HG03097 (cell line): Measurements from ENCODE around the gene HOOK2.
"Not testable (repeated sequence)": the region's sequence is repeated elsewhere in the genome, so short reads cannot be mapped to it uniquely, and the experiment has no call there.

Experiments
- ATAC-seq: cut with Tn5 transposase; IDR thresholded peaks from one replicate; pipeline ENCODE4 v1.9.1; 2021; ENCODE audit not compliant: unreplicated experiment, low FRiP score

Gene HOOK2

DNA sequence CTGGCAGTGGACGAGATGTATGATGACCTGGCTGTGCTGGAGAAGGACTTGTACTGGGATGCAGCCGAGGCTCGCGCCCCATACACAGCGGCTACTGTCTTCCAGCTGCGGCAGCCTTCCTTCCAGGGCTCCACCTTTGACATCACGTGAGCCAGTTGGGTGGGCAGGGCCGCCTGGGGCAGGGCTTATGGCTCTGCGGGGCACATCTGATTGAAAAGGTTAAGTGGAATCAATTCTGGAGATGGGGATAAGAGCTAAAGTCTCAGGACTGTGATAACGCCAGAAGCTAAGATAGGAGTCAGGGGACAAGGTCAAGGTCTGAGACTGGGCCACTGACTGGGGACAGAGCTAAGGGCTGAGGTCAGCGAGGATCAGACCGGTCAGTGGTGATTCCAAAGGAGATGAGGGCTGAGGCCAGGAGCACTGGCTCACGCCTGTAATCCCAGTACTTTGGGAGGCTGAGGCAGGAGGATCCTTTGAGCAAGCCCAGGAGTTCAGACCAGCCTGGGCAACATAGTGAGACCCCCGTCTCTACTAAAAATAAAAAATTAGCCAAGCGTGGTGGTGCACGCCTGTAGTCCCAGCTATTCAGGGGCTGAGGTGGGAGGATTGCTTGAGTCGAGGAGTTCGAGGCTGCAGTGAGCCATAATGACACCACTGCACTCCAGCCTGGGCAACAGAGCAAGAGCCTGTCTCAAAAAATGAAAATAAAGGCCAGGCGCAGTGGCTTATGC is 19.0 kb downstream of the HOOK2 start:
- ATAC-seq: no peak

DNA sequence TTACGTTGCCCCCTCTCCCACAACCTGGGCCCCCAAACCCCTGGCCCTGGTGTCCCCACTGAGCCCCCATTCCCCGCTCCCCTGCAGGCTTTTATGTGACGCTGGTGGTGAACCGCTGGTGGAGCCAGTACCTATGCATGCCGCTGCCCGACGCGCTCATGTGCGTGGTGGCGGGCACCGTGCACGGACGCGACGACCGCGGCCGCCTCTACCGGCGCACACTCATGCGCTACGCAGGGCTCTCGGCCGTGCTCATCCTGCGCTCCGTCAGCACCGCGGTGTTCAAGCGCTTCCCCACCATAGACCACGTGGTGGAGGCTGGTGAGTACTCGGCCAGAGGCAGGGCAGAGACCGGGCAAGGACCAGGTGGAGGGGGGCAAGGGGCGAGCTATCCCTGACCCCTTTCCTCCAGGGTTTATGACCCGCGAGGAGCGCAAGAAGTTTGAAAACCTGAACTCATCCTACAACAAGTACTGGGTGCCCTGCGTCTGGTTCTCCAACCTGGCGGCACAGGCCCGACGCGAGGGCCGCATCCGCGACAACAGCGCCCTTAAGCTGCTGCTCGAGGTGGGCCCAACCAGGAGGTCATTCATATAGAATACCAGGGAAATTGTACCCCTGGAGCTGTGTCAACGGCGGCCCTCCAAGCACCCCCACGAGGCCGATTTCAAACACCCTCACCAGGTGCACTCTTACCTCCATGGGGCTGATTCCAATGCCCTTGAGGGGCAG is 20.7 kb downstream of the HOOK2 start:
- no peak for ATAC-seq

DNA sequence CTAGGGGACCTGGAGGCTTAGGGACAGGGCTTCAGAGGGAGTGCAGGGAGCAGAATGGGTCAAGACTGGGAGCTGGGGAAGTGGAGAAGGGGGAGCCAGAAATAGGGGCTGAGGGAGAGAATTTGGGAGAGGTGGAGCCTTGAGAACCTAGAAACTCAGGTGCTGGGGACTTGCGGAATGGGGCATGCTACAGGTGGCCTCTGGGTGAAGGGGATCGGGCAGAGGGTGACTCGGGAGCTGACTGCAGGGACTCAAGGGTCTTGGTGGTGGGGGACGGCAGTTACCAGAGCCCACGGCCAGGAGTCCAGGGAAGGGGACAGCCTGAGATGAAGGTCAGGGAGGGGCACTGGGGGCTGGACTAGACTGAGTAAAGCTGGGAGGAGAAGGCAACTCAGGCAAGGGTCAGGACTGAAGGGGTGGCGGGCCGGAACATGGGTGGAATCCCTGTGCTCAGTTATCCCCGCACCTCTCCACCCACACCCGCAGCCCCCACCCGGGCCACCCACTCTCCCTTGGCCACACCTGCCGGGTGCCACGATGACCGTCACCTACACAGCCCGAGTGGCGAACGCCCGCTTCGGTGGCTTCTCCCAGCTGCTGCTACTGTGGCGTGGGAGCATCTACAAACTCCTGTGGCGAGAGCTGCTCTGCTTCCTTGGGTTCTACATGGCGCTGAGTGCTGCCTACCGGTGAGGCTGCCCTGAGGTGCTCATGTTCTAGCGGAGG is 23.1 kb downstream of the HOOK2 start:
- ATAC-seq: no peak

DNA sequence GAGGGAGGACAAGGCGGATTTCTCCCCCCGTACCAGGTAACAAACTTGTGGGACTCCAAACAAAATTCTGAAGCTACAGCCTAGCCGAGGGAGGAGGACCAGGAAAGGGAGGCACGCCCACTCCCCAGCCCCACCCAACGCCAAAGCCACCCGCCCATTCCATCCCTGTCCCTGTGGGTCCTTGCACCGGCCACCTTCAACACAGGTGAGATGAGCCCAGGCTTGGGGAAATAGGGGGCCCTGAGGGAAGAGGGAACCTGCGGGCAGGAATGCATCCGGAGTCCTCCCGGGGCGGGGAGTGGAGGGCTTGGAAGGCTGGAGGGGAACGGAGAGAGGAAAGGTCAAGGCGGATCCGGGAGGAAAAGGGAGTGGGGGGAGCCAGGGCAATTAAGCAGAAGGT is 23.7 kb downstream of the HOOK2 start, which contains the start of gene BEST2:
TSS of gene BEST2 (plus strand) at position 157 of the 400 bp plus-strand sequence. CDS start 802 bp downstream, outside the sequence.
- no peak for ATAC-seq

DNA sequence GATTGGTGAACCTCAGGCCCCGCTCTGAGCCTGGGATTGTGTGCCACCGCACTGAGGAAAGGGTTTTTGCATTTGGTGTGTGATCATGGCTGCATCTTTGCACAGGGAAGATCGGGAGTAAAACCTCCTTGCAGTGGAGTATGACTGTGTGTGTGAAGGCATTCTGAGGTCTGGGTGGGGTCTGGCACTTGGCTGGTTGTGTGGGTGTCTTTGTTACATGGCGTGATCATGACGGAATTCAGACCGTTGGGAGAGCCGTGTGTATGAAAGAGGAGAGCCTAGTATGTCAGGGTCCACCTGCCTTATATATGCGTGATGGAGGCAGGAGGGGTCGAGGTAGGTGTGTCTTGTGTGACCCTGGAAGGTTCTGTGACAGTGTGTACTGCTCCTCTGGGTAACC is 24.5 kb downstream of the HOOK2 start:
- ATAC-seq: no peak

DNA sequence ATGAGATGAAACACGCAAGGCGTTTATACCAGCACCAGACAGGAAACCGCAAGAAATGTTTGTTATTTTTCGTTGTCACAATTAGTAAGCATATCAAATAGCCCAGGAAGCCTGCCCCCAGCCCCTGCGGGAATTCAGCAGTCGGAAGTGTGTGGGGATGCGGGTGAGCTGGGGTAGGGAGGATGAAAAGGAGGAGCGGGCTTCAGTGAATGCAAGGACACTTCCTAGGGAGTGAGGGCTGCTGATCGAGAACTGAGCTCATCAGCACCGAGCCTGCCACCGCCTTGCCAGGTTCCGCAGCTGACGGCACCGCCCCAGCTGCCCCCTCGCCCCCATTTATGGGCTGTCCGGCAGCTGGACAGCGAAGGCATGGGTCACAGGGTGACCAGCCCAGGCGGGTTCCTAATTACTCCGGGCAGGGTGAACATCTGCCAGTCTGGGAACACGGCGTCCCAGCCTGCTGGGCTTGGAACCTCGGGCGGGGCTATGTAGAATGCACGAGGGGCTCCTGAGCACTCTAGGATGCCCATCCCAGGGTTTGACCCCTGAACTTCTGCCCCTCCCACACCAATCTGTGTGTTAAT is 25.3 kb downstream of the HOOK2 start:
- no peak for ATAC-seq

DNA sequence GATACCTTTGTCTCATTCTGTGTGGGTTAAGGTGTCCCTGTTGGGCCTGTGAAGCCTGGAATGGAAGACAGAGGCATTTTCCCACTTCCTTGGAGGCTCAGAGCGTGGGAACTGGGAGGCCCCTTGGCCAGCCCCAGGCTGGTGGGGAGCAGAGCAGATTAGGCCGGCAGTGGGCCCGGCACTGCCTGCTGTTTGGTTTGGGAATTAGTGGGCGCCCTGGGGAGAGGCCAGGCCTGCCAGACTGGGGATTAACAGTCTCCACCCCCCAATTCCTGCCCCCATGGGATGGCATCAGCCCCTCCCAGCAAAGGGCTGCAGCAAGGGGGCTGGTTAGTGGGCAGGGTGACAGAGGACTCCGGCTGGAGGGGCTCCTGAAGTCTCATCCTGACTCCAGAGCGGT is 26.9 kb downstream of the HOOK2 start:
- no peak for ATAC-seq

DNA sequence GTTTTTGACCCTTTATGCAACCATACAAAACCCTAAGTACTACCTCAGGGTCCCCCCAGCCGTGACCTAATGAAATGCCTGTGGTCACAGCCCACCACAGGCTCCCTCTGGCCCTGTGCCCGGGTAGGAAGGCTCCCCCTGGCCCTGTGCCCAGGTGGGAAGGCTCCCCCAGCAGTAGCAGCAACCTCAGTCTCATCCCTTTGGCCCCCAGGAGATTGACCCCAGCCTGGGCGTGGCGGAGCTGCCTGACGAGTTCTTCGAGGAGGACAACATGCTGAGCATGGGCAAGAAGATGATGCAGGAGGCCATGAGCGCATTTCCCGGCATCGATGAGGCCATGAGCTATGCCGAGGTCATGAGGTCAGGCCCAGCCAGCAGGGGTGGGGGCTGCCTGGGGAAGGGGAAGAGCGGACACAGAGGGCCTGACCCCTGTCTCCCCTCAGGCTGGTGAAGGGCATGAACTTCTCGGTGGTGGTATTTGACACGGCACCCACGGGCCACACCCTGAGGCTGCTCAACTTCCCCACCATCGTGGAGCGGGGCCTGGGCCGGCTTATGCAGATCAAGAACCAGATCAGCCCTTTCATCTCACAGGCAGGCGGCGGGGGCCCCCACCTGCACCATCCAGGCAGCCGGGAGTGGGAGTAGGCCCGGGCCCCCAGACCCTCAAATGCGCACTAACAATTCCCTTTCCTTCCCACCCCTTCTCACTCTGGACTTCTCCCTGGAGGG is 30.0 kb downstream of the HOOK2 start:
- ATAC-seq: no peak

DNA sequence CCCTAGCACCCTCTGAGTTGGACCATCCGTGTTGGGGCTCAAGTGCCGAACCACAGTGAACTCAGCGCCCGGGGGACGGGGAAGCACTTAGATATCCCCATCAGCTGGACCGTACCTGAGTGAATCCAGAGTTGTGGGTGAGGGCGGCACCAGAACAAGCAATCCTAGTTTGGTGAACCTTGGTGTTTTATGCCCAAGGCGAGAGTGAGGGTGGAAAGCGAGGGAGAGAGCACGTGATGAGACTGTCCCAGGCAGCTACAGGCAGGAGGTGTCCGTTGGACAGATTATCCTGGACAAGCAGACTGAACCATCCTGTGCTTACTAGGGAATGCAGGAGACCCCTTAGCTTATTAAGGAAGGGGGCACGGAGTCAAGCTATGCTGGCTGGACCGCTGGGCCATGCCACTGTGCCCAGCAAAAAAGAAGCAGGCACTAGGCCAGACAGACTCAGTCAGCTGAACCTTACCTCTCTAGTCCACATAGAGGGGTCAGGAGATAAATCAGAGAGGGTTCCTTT is 37.5 kb downstream of the HOOK2 start:
- ATAC-seq: no peak

DNA sequence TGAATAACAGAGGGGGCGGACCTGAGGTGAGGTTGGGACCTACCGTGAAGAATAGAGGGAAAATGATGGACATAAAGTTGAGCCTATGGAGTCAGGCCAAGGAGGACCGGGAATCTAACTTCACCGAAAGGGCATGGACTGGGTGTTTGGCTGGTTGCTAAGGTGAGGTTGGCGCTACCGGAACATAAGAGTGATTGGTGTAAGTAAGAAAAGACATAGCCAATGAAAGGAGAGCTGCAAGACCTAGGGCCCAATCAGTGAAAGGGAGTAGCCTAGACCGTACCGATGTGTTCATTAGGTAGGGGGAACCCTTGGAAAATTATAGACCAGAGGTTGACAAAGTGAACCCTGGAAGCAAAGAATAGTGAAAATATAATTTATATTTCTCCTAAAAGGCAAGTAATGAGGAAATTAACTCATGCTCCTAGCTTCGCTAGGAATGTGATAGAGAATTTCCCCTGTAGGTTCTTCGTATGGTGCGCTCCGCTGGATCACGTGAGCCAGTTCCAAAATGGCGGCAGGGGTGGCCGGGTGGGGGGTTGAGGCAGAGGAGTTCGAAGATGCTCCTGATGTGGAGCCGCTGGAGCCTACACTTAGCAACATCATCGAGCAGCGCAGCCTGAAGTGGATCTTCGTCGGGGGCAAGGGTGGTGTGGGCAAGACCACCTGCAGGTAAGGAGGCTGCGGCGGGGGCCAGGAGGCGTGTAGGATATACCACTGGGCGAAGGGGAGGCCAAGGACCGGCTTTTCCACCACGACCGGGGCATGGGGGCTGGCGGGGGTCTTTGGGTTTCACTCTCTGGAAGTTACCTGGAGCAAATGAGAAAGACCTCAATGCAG is 38.1 kb downstream of the HOOK2 start, which contains the start of gene GET3:
TSS of gene GET3 (plus strand) at position 503 of the 840 bp plus-strand sequence. CDS start at position 512, 9 bp downstream.
- ATAC-seq: peak; percentile 65

DNA sequence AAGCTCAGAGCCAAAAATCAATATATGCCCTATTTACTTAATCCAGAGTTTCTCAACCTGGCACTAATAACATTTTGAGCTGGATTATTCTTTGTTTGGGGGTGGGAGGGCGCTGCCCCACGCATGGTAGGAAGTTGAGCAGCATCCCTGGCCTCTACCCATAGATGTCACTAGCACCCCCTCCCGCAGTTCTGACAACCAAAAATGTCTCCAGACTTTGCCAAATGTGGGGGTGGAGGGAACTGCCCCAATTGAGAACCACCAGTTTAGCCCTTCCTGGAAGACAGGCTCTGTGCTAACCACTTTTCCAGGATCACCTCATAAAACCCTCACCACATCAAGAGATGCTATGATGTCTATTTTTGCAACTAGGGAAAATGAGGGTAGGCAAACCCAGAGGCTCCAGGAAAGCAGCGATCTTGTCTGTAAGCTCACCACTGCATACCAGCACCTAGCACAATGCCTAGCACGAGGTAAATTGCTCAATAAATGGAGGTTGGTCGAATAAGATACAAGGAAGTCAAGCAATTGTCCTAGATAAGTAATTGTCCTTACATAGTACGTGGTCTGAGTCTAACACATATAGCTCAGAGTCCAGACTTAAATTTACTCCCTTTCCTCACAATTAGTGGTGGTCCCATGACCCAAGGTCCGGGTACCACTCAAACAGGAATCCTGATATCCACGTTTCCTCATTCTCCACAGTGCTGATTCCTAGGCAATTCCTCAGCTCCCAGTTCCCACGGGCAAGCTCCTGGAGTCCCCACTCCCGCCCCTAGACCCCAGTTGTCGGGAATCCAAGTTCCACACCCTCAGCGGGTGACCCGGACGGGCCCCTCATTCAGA is 41.8 kb downstream of the HOOK2 start:
- no peak for ATAC-seq

DNA sequence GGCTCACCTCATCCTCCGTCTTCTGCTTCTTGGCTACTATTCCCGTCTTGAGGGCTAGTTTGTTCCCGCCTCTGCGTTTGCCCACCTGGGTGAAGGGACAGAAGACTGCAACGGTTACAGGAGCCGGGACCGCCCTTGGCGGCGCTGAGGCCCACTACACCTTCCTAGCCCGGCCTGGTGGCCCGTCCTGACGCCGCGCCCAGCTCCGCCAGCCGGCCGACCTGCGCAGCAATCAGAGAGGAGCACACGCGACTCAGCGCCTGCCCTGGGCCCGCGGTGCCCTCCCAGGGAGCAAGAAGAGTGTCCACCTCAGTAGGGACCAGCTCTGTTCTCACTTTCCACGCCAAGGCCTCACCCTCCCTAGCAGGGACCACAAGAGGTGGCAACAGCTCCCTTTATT is 44.0 kb downstream of the HOOK2 start:
- no peak for ATAC-seq

DNA sequence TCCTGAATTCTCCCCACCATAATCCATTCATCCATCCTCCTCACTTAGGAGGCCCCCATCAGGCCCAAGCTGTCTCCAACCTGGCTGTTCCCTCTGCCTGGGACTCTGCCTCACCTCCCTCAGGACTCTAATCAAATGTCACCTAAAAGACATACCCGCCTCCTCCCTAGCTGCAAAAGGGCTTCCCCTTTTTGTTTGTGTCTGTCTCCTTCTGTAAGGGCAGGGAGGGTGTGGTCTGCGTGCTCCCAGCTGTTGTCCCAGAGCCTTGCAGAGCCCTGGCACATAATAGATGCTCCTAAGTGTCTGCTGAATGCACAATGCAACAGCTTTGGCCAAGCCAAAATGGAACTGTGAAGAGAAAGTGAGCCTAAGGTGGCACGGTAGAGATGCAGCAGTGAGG is 45.3 kb downstream of the HOOK2 start:
- no peak for ATAC-seq

DNA sequence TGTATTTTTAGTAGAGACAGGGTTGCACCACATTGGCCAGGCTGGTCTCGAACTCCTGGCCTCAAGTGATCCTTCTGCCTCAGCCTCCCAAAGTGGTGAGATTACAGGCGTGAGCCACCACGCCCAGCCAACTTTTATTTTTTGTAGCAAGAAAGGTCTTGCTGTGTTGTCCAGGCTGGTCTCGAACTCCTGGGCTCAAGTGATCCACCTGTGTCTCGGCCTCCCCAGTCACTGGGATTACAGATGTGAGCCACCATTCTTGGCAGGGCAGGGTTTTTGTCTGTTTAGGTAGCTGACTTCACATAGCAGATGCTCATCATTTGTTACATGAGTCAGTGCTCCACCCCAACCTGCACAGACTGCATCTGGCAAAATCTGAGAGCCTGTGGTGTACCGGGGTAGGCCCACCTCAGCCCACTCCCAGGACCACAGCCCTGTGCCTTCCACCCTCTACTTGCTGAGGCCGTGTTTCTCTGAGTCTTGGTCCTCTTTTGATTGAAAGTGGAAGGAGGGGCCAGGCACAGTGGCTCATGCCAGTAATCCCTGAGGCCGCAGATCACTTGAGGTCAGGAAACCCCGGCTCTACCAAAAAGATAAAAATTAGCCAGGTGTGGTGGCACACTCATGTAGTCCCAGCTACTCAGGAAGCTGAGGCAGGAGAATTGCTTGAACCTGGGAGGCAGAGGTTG is 47.5 kb downstream of the HOOK2 start:
- ATAC-seq: no peak

DNA sequence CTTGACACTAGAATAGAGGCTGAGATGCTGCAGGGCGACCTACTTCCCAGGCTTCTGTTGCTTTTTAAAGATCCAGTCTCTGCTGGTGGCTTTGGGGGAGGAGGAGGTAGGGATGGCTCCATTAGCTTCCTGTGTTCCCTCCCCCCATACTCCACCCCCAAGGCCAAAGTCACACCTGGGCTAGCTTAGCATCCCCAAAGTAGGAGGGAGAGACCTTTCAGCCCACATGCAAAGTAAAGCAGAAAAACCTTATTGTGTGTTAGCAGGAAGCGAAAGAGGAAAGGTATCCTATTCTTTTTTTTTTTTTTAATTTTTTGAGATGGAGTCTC is 48.4 kb downstream of the HOOK2 start:
- no peak for ATAC-seq

DNA sequence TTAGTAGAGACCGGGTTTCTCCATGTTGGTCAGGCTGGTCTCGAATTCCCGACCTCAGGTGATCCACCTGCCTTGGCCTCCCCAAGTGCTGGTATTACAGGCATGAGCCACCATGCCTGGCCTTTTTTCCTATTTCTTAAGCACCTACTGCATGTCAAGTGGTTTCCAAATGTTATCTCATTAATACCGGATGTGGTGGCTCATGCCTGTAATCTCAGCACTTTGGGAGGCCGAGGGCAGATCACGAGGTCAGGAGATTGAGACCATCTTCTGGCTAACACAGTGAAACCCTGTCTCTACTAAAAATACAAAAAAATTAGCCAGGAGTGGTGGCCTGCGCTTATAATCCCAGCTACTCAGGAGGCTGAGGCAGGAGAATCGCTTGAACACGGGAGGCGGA is 49.7 kb downstream of the HOOK2 start:
- ATAC-seq: not testable (repeated sequence)

DNA sequence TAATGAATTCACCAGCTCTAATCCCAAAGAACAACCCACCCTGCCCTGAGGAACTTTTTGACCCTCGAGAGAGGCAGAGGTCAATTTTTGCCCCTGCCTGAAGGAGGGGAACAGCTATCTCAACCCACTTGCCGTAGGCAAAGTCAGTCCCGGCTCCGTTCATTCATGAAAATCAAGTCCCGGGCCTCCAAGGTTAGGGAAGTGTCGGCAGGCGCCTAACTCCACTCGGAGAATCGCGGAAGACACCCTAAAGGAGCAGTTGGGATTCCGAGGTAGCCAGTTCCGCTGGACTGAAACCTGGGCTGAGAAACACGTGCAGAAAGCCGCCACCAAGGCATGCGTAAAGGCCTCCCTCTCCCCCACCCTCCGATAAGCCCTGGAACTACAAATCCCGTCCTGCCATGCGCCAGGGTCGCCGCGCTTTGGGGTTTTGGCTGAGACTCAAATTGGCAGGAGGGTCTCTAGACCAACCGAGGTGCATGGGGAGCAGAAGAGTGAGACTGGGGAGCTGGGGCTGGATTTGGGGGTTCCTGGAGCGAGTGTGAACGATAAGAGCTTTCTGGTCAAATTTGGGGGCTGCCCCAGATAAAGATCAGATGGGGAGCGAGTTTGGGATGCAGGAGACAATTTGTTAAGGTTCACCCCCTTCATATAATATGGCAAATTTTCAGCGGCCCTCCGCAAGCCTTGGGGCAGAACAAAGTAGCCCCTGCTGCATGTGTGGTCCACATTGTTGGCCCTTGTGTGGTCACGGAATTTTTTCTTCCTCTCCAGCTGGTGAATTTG is 51.5 kb downstream of the HOOK2 start, which contains the start of gene TNPO2:
TSS of gene TNPO2 (minus strand) at position 292 of the 786 bp plus-strand sequence. CDS start 2,955 bp downstream, outside the sequence.
- no peak for ATAC-seq
